HEK293 (cell line): ENCODE measurements around the gene TMEM14C.

Source experiments
- PBX3 ChIP-seq: sonication (generic); formaldehyde crosslinking; IDR thresholded peaks from 2 replicates; pipeline ENCODE4 v1.8.1; 2022; ENCODE audit warnings: mild to moderate bottlenecking, moderate library complexity, missing genetic modification reagents
- PRDM4 ChIP-seq: fragments of 450-650 bp; formaldehyde crosslinking; IDR thresholded peaks from 2 replicates; pipeline ENCODE4 v1.5.1; 2017; ENCODE audit warnings: missing biosample characterization, missing genetic modification characterization
- TCF7L2 ChIP-seq: IDR thresholded peaks from 2 replicates; pipeline ENCODE4 v1.6.1; 2011; ENCODE audit warnings: low read depth, mild to moderate bottlenecking, inconsistent platforms, low read length, moderate library complexity, borderline replicate concordance
- TRIM28 ChIP-seq: IDR thresholded peaks from 2 replicates; pipeline ENCODE4 v1.6.1; 2011; ENCODE audit warnings: low read length, control low read depth, borderline replicate concordance
- ZNF324 ChIP-seq: fragments of 450-650 bp; formaldehyde crosslinking; IDR thresholded peaks from 2 replicates; pipeline ENCODE4 v1.5.1; 2016; ENCODE audit warnings: missing biosample characterization, missing genetic modification characterization
- TF ChIP-seq, protein P1 (sequence below): fragments of 450-650 bp; formaldehyde crosslinking; IDR thresholded peaks from 2 replicates; pipeline ENCODE4 v1.5.1; 2016; ENCODE audit warnings: missing biosample characterization, missing genetic modification characterization
- TF ChIP-seq, protein P2 (sequence below): fragments of 450-650 bp; formaldehyde crosslinking; IDR thresholded peaks from 2 replicates; pipeline ENCODE4 v1.5.1; 2016; ENCODE audit warnings: missing biosample characterization, missing genetic modification characterization

GRCh38 chr6:10682355-10682988, 40.4 kb upstream of the TMEM14C start:
- TF ChIP-seq, protein P1, sequence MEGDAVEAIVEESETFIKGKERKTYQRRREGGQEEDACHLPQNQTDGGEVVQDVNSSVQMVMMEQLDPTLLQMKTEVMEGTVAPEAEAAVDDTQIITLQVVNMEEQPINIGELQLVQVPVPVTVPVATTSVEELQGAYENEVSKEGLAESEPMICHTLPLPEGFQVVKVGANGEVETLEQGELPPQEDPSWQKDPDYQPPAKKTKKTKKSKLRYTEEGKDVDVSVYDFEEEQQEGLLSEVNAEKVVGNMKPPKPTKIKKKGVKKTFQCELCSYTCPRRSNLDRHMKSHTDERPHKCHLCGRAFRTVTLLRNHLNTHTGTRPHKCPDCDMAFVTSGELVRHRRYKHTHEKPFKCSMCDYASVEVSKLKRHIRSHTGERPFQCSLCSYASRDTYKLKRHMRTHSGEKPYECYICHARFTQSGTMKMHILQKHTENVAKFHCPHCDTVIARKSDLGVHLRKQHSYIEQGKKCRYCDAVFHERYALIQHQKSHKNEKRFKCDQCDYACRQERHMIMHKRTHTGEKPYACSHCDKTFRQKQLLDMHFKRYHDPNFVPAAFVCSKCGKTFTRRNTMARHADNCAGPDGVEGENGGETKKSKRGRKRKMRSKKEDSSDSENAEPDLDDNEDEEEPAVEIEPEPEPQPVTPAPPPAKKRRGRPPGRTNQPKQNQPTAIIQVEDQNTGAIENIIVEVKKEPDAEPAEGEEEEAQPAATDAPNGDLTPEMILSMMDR, result no peak
- TF ChIP-seq, protein P2, sequence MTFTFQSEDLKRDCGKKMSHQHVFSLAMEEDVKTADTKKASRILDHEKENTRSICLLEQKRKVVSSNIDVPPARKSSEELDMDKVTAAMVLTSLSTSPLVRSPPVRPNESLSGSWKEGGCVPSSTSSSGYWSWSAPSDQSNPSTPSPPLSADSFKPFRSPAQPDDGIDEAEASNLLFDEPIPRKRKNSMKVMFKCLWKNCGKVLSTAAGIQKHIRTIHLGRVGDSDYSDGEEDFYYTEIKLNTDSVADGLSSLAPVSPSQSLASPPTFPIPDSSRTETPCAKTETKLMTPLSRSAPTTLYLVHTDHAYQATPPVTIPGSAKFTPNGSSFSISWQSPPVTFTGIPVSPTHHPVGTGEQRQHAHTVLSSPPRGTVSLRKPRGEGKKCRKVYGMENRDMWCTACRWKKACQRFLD (tag by site-specific recombination), result no peak
- TF ChIP-seq TCF7L2, result no peak
- TF ChIP-seq PBX3 (CRISPR knock-in tag), result no peak
- no peak for TF ChIP-seq PRDM4
- TF ChIP-seq ZNF324 (tag by site-specific recombination), result no peak
- no peak for TF ChIP-seq TRIM28
